Measurements from ENCODE around the gene MEDAG. TPM values are rescaled to one million over a fixed set of nuclear protein-coding genes. Genes with fewer than 3 reads are reported as not detected.

Gene MEDAG
- total RNA-seq: 187 TPM
- long read RNA-seq, transcript MEDAG-201 (5 exons, 2,374 nt): major isoform, 73 of 121 reads
- long read RNA-seq, partial matches to known transcripts: 27 of 121 reads
- long read RNA-seq, other reads (novel, unspliced or antisense): 21 of 121 reads

- peak; percentile 93 for DNase-seq (ENCODE audit: low spot score)
Measured at GRCh38 chr13:30905932-30906383, at the start of gene MEDAG. MEDAG (plus strand) TSS chr13:30906271; CDS start chr13:30906516, 245 bp downstream.

- DNase-seq (ENCODE audit: low spot score): no peak
Measured at GRCh38 chr13:30857018-30857417, 49.1 kb upstream of the MEDAG start.

GRCh38 chr13:30857636-30858035, 48.4 kb upstream of the MEDAG start:
- DNase-seq (ENCODE audit: low spot score): no peak

- peak; percentile 72 for DNase-seq (ENCODE audit: low spot score)
Measured at GRCh38 chr13:30859326-30859725, 46.7 kb upstream of the MEDAG start.

GRCh38 chr13:30861163-30861562, 44.9 kb upstream of the MEDAG start:
- no peak for DNase-seq (ENCODE audit: low spot score)

- peak; percentile 22 for DNase-seq (ENCODE audit: low spot score)
Measured at GRCh38 chr13:30861836-30862467, 44.1 kb upstream of the MEDAG start.

- peak; percentile 89 for DNase-seq (ENCODE audit: low spot score)
Measured at GRCh38 chr13:30862707-30863106, 43.4 kb upstream of the MEDAG start.

GRCh38 chr13:30863231-30863630, 42.8 kb upstream of the MEDAG start:
- peak; percentile 74 for DNase-seq (ENCODE audit: low spot score)

- peak; percentile 35 for DNase-seq (ENCODE audit: low spot score)
Measured at GRCh38 chr13:30863796-30864195, 42.3 kb upstream of the MEDAG start.

GRCh38 chr13:30864433-30865122, 41.5 kb upstream of the MEDAG start:
- no peak for DNase-seq (ENCODE audit: low spot score)

- DNase-seq (ENCODE audit: low spot score): peak; percentile 89
Measured at GRCh38 chr13:30865123-30866049, 40.7 kb upstream of the MEDAG start.

- DNase-seq (ENCODE audit: low spot score): peak; percentile 11
Measured at GRCh38 chr13:30866677-30867076, 39.4 kb upstream of the MEDAG start.

- DNase-seq (ENCODE audit: low spot score): no peak
Measured at GRCh38 chr13:30867089-30867669, 38.9 kb upstream of the MEDAG start.

- DNase-seq (ENCODE audit: low spot score): no peak
Measured at GRCh38 chr13:30868799-30869470, 37.1 kb upstream of the MEDAG start.

GRCh38 chr13:30869491-30869890, 36.6 kb upstream of the MEDAG start:
- DNase-seq (ENCODE audit: low spot score): no peak

- DNase-seq (ENCODE audit: low spot score): peak; percentile 91
Measured at GRCh38 chr13:30870049-30870884, 35.8 kb upstream of the MEDAG start.

- DNase-seq (ENCODE audit: low spot score): no peak
Measured at GRCh38 chr13:30870916-30871587, 35.0 kb upstream of the MEDAG start.

GRCh38 chr13:30871588-30872275, 34.3 kb upstream of the MEDAG start:
- no peak for DNase-seq (ENCODE audit: low spot score)

- DNase-seq (ENCODE audit: low spot score): no peak
Measured at GRCh38 chr13:30872276-30872594, 33.8 kb upstream of the MEDAG start.

All from mesenteric fat pad (tissue), 1 donor.